CD4-positive, alpha-beta T cell treated with Interleukin-4 for 1 hour (primary cell): ENCODE results near the gene TEX36.
"Not testable (repeated sequence)": the region's sequence is repeated elsewhere in the genome, so short reads cannot be mapped to it uniquely, and the experiment has no call there.

Experiments
- DNase-seq, 2 donors: peaks; one replicate each; pipeline ENCODE4 v3.0.0-alpha.2; 2020 to 2022

TEX36 gene

GRCh38 chr10:125683063-125683462 lies at the start of gene TEX36:
Gene TEX36, minus strand, starts transcription at chr10:125683163. Its CDS starts 174 bp downstream, at chr10:125682989.
- DNase-seq: no peak

GRCh38 chr10:125727436-125727835 lies 44.5 kb upstream of the TEX36 start:
- DNase-seq: no peak

- DNase-seq: no peak
Observed at GRCh38 chr10:125726914-125727313, 44.0 kb upstream of the TEX36 start.

- DNase-seq: no peak
Observed at GRCh38 chr10:125722811-125723210, 39.8 kb upstream of the TEX36 start.

- DNase-seq: no peak
Observed at GRCh38 chr10:125721035-125721434, 38.1 kb upstream of the TEX36 start.

- DNase-seq: no peak
Observed at GRCh38 chr10:125720002-125720382, 37.0 kb upstream of the TEX36 start.

- DNase-seq: peak; percentile 99 to 100
Observed at GRCh38 chr10:125719173-125720001, 36.4 kb upstream of the TEX36 start, which contains the start of gene EDRF1. Gene EDRF1, plus strand, starts transcription at chr10:125719709. Its CDS starts 99 bp downstream, at chr10:125719808.

GRCh38 chr10:125714728-125715127 lies 31.8 kb upstream of the TEX36 start:
- not testable (repeated sequence) for DNase-seq

- DNase-seq: no peak
Observed at GRCh38 chr10:125711110-125711750, 28.3 kb upstream of the TEX36 start.

- no peak for DNase-seq
Observed at GRCh38 chr10:125709553-125710474, 26.9 kb upstream of the TEX36 start.

- DNase-seq: no peak
Observed at GRCh38 chr10:125708971-125709503, 26.1 kb upstream of the TEX36 start.

GRCh38 chr10:125707541-125708468 lies 24.8 kb upstream of the TEX36 start:
- DNase-seq: no peak

GRCh38 chr10:125700355-125700911 lies 17.5 kb upstream of the TEX36 start:
- no peak for DNase-seq

GRCh38 chr10:125699562-125700143 lies 16.7 kb upstream of the TEX36 start:
- no peak for DNase-seq

GRCh38 chr10:125698481-125698998 lies 15.6 kb upstream of the TEX36 start:
- DNase-seq: no peak

GRCh38 chr10:125696884-125697283 lies 13.9 kb upstream of the TEX36 start:
- DNase-seq: not testable (repeated sequence)

- no peak for DNase-seq
Observed at GRCh38 chr10:125694883-125695282, 11.9 kb upstream of the TEX36 start.

- DNase-seq: no peak
Observed at GRCh38 chr10:125693524-125693847, 10.5 kb upstream of the TEX36 start.

GRCh38 chr10:125692601-125693523 lies 9.9 kb upstream of the TEX36 start:
- no peak for DNase-seq

- DNase-seq: no peak
Observed at GRCh38 chr10:125692196-125692595, 9.2 kb upstream of the TEX36 start.
